Left kidney (tissue), 2 donors: ENCODE results near the gene CD247. TPM values are rescaled to one million over a fixed set of nuclear protein-coding genes. Genes with fewer than 3 reads are reported as not detected.

Source experiments
- DNase-seq: peaks from one replicate; pipeline ENCODE4 v3.0.0-alpha.2; 2013
- polyA plus RNA-seq: library from polyadenylated mRNA; unstranded; fragments of 120-200 nt; gene quantifications from one replicate; pipeline ENCODE4 v1.2.1, GENCODE V29; 2013; ENCODE audit not compliant: insufficient read length

Gene CD247
- polyA plus RNA-seq, 1 donor = 0.42 TPM

DNA sequence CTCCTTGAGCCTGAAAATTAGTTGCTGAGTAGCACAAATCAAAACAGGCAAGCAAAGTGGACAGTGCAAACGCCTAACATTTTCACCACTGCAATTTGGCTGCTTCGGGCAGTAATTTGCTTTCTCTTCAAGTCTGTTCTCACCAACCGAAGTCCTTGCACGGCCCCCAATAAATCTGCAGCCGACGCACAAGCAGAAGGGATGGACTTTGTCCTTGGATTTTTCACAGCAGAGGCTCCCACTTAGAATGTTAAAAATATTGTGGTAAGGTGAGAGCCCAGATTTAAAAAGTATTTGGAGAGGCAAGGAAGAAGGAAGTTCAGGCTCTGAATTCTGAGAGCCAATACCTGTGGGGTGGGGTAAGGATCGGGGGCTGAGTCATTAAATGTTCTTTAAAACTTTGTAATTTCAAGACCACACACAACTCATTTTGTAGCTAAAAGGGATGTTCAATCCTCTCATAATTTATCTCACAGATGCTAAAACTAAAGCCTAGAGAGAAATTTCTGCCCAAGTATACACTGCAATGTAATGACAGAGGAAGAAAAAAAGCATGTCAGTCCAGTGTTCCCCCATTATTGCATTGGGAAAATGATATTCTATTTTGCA lies 6.2 kb downstream of the CD247 start:
- DNase-seq = no peak

DNA sequence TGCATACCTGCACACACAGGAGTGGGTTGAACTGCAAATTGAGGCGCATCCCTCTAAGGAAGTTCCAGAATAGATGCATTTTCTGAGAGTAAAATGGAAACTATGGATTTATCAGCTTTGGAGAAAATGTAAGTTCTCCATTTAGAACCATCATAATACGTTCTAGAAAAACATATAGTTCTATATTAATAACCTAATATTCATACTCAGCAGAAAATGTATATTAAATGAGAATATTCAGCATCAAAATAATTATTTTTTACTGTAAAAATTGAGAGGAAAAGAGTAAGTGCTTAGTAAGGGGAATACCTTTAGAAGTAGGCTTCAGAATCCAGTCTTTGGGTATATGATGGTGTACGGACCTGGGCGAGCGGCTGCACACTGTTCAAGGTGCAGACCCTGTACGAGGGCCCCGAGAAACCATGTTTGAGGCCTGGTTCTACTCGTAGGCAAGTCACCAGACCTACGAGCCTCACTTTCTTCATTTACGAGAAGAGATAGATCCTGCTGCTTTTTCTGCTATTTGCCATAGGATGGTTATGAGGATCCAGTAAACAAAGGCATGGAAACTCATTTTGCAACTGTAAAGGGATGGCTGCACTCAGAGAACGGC lies 6.8 kb downstream of the CD247 start:
- DNase-seq = no peak

- DNase-seq = no peak
Observed at GRCh38 chr1:167510881-167511280, 7.4 kb downstream of the CD247 start.

DNA sequence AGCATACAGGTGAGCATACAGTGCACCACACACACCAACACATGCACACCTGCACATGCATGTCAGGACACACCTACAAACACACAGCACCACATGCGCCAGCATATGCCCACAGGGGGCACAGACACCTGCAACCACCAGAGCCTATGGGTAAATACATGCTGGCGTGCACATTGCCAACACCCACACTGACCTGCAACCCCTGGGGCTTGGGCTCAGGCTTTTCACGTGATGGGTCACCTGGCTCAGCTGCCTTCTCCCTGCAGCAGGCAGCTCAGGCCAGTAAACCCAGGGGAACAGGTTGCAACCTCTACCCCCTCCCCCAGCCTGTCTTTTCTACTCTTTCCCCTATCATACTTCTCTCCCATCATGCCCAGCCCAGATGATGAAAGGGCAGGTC lies 8.1 kb downstream of the CD247 start:
- no peak for DNase-seq

- DNase-seq = no peak
Observed at GRCh38 chr1:167509587-167509986, 8.7 kb downstream of the CD247 start.

GRCh38 chr1:167507719-167508118 lies 10.6 kb downstream of the CD247 start:
- no peak for DNase-seq

GRCh38 chr1:167504467-167504827 lies 13.9 kb downstream of the CD247 start:
- DNase-seq = no peak

DNA sequence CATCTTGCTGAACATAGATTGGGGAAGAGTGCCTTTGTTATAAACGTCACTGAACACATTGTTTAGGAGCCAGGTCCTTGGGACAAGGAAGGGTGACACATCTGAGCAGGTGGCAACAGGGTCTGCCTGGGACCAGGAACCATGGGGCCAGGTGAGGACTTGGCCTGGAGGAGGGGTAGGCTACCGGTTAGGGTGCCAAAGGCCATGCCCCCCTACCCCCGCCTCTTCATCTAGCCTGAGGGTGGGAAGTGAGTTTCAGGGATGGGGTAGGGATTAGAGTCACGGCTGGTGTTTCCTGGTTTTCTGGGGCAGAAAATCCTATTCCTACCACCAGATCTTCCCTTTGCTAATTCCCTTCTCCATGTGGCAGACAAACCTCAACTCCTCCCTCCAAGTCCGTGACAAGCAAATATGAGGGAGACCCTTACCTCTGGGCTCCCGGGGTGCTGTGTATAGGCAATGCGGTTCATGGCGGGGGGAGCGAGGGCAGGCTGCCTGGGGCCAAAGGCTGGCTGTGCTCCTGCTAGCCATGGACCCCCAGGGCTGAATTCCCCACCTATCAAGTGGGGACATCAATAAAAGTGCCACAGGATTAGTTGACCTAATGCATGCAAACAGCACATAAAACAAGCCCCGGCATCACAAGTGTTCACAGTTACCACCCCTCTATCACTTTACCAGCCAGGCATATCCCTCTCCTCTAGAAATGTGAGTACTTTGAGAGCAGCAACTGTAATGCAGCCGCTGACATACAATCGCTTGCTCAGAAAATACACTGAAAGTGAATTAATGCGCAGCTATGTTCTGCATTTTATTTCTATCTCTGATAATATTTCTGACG lies 14.5 kb downstream of the CD247 start:
- DNase-seq = no peak

- no peak for DNase-seq
Observed at GRCh38 chr1:167502719-167503462, 15.4 kb downstream of the CD247 start.

DNA sequence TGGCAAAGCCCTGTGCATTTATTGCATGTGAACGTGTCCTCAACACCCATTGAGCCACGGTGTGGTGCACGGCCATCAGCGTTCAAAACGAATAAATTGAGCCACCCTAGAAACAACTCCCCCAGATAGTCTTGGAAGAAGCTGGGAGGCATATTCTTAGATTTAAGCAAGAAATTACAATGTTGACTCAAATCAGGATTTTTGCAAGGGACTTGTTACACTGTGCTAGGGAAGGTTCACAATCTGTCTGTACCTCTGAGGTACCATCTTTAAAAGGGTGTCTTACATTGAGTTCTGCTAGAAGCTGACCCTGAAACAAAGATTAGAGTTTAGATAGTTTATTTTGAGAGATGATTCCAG lies 16.2 kb downstream of the CD247 start:
- DNase-seq = no peak

DNA sequence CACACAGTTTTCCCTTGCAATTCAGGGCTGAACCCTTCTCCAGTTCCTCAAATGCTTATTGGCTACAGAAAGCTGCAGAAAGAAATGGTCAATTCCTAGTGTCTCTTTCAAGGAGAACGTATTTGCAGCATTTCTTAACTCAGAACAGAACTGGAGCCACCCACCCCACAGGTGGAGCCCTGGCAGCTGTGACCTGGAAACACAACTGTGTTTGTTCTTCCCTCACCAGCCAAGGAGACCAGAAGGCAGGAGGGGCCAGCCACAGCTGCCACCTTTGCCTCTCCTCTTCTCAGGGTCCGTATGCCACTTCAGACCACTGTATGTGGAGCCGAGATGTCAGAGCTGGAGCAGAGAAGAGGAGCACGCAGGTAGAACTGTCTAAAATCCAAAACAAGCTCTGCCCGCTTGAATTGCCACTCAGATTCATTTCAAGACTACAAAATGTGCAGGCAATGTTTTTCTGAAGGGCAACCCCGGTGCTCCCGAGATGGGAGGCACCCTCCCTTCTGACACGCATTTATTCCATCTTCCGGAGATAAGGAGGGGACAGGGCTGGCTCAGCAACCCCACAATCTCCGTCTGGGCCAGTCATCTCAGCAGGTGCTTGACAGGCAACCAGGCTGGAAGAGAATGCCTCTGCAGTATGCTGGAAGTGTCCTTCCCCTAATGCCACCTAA lies 16.7 kb downstream of the CD247 start:
- DNase-seq = no peak

- no peak for DNase-seq
Observed at GRCh38 chr1:167500283-167500860, 18.0 kb downstream of the CD247 start.

- DNase-seq = no peak
Observed at GRCh38 chr1:167499664-167500101, 18.6 kb downstream of the CD247 start.

DNA sequence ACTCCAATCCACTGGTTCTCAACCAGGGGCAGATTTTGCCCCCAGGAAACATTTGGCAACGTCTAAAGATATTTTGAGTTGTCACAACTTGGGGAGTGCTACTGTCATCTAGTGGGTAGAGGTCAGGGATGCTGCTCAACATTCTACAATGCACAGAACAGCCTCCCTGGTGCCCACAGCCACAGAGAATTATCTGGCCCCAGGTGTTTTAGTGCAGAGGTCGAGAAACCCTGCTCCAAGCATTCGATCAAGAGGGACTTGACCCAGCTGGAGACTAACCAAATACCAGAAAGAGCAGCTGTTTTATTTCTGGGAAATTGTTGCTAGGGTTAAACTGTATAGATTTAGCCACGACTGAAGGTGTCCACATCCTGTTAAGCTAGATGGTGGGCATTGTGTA lies 19.2 kb downstream of the CD247 start:
- no peak for DNase-seq

- no peak for DNase-seq
Observed at GRCh38 chr1:167496797-167497619, 21.3 kb downstream of the CD247 start.

GRCh38 chr1:167493372-167493771 lies 25.0 kb downstream of the CD247 start:
- DNase-seq = no peak

DNA sequence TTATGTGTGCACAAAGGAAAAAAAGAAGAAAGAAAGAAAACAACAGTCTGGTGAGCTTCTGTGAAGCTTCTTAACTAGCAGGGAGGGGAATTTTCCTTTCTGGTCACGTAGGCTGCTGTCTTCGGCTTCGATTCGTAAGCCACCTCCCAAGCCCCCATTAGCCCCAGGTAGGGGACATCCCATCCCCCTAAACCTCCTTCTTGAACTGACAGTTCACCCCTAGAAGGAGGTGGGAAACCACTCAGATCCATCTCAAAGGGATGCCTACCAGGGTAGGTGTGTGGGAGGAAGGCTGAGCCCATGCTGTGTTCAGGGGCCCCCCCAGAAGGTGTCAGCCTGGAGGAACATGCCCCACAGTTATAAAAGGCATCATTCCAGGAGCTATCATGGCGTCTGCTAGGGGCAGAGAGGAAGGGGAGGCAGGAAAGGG lies 25.8 kb downstream of the CD247 start:
- no peak for DNase-seq

DNA sequence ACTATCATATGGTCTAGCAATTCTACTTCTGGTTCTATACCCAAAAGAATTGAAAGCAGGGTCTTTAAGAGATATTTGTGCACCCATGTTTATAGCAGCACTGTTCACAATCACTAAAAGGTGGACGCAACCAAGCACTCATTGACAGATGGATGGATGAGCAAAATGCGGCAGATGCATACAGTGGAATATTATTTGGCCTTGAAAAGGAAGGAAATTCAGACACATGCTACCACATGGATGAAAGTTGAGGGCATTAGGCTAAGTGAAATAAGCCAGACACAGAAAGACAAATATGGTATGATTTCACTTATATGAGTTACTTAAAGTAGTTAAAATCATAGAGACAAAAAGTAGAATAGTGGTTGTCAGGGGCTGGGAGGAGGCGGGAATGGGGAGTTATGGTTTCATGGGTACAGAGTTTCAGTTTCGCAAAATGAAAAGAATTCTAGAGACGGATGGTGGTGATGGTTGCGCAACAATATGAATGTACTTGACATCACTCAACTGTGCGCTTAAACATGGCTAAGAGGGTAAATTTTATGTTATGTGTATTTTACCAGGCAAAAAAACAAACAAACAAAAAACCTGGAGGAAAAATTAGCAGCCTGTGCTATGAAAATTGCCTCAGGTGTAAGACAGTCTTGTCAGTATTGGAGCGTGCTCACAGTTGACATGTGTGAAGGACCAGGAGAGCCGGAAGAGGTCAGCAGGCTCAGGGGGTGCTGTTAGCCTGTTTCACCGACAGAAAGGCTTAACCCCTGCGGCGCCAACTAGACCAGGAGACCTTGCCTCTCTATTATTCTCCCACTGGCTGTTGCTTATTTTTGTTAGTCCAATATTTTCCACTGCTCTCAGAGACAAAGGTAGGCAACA lies 26.5 kb downstream of the CD247 start:
- no peak for DNase-seq

DNA sequence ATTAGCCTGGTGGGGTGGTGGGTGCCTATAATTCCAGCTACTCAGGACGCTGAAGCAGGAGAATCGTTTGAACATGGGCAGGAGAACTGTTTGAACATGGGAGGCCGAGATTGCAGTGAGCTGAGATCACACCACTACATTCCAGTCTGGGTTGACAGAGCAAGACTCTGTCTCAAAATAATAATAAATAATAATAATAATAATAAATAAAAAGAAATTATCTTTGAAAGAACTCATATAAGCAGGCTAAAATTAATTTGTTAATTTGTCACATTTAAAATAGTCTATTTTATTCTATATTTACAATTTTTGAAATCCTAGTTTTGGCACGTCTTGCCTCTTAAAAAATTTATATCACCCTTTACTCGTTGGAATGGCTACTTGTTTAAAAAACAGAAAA lies 27.6 kb downstream of the CD247 start:
- no peak for DNase-seq
